Spleen (tissue), 11 donors: Measurements from ENCODE around the gene WDR49. TPM values are rescaled to one million over a fixed set of nuclear protein-coding genes. Genes with fewer than 3 reads are reported as not detected.
"Not testable (repeated sequence)": the region's sequence is repeated elsewhere in the genome, so short reads cannot be mapped to it uniquely, and the experiment has no call there.

Experiments
- DNase-seq: peaks from one replicate; pipeline ENCODE4 v3.0.0-alpha.2; 2020
- H3K27ac ChIP-seq, 8 donors: fragments of 200-600 bp; sonication (generic) in 7 of 8; 1 replicate in 4 of 8; 2 replicates in 4 of 8; pipeline versions ENCODE4 v1.5.0 to v1.8.0; 2016 to 2021; ENCODE audit warnings: inconsistent platforms in 4 of 8, mild to moderate bottlenecking in 4 of 8, moderate library complexity in 1 of 8
- H3K27me3 ChIP-seq, 7 donors: fragments of 200-600 bp; sonication (generic) in 6 of 7; replicated peaks in 1 of 7; 1 replicate in 4 of 7; 2 replicates in 3 of 7; pipeline versions ENCODE4 v1.5.0 to v1.8.0; 2016 to 2021; ENCODE audit warnings: inconsistent platforms in 3 of 7, mild to moderate bottlenecking in 1 of 7
- H3K36me3 ChIP-seq, 6 donors: fragments of 200-600 bp; sonication (generic) in 5 of 6; 1 replicate in 4 of 6; 2 replicates in 2 of 6; pipeline versions ENCODE4 v1.5.0 to v1.8.0; 2016 to 2021; ENCODE audit warnings: inconsistent platforms in 2 of 6
- H3K4me1 ChIP-seq, 6 donors: fragments of 200-600 bp; sonication (generic) in 5 of 6; 1 replicate in 3 of 6; 2 replicates in 3 of 6; pipeline versions ENCODE4 v1.5.0 to v1.8.0; 2016 to 2021; ENCODE audit warnings: inconsistent platforms in 3 of 6
- H3K4me3 ChIP-seq, 8 donors: fragments of 200-600 bp; sonication (generic) in 7 of 8; 1 replicate in 4 of 8; 2 replicates in 4 of 8; pipeline versions ENCODE4 v1.5.0 to v1.8.0; 2016 to 2021; ENCODE audit warnings: inconsistent platforms in 4 of 8, mild to moderate bottlenecking in 4 of 8, moderate library complexity in 2 of 8
- H3K9me3 ChIP-seq, 8 donors: fragments of 200-600 bp; sonication (generic) in 7 of 8; 1 replicate in 4 of 8; 2 replicates in 4 of 8; pipeline versions ENCODE4 v1.5.0 to v1.8.0; 2016 to 2021; ENCODE audit warnings: inconsistent platforms in 4 of 8
- CTCF ChIP-seq, 11 experiments: fragments of 200-600 bp in 7 of 11; fragments of 450-650 bp in 4 of 11; sonication (generic) in 4 of 11; IDR thresholded peaks in 8 of 11; conservative IDR thresholded peaks in 3 of 11; 1 replicate in 7 of 11; 2 replicates in 4 of 11; pipeline versions ENCODE4 v1.4.0 to v1.8.0; 2016 to 2021; ENCODE audit warnings: antibody characterized with exemption in 11 of 11, inconsistent platforms in 4 of 11, mild to moderate bottlenecking in 1 of 11
- POLR2A ChIP-seq, 3 donors: fragments of 450-650 bp; IDR thresholded peaks; one replicate each; pipeline ENCODE4 v1.5.1; 2017; ENCODE audit warnings: antibody characterized with exemption in 3 of 3, mild to moderate bottlenecking in 1 of 3
- POLR2AphosphoS5 ChIP-seq, 3 donors: sonication (generic); formaldehyde crosslinking; IDR thresholded peaks; one replicate each; pipeline ENCODE4 v1.5.1; 2017; ENCODE audit warnings: antibody characterized with exemption in 3 of 3
- WGBS, 5 donors: extraction: QIAGEN DNeasy Blood & Tissue Kit in 3 of 5; methylation state at CpG; one replicate each; pipeline versions ENCODE4 v1.1.5 to v1.1.7; 2013 to 2018; 5-methylcytosine and 5-hydroxymethylcytosine counted together
- intact Hi-C: fragments of 100-400 bp; cut with DNase I; formaldehyde crosslinking; loops from one replicate; pipeline ENCODE4 v1.15.0; 2023; ENCODE audit warnings: low total_unique reads
- polyA plus RNA-seq, 3 donors: library from polyadenylated mRNA; stranded (reverse); fragments of 200-250 nt; gene quantifications; one replicate each; pipeline ENCODE4 v1.2.1, GENCODE V29; 2013
- total RNA-seq, 7 donors: library from RNA; depleted of rRNA in 3 of 7; stranded (reverse); fragments of >200 nt in 3 of 7; fragmentation: NEBNext Ultra II Directional in 4 of 7; extraction: Animal tissue kit (Norgen Biotek cat#: 25700) in 4 of 7; gene quantifications; one replicate each; pipeline versions ENCODE4 v1.1.0 to v1.2.1, GENCODE V29; 2016 to 2021
- donor health status: healthy with polysubstance abuse.
- donor health status: DM: no; HTN: no; CAD: no; lungs with moderate emphysema.
- donor health status: DM: no; HTN: no; CAD: no.
- donor health status: Bipolar disorder and iron deficiency.
- donor health status: healthy.
- donor health status: DM: no; HTN: no; CAD: no.
- donor health status: DM: yes; HTN: yes; CAD: no.

The WDR49 gene
- total and polyA plus RNA-seq, 10 donors = 0.04 to 10.6 (median 1.4) TPM

- Histone ChIP-seq H3K27me3 (no peaks in the 10 kb centered on the region), H3K36me3 (no peaks in the 10 kb centered on the region), H3K9me3 (peaks cover 0 to under 1% (median 0%) of the 10 kb centered on the region in 8 donors), H3K27ac (no peak overlapping the region), H3K4me3 (no peak overlapping the region), H3K4me1 (no peaks in the 10 kb centered on the region)
- no peak for DNase-seq
- intact Hi-C loops = no loop called here
- no peak for TF ChIP-seq POLR2AphosphoS5 (IDR thresholded peaks at IDR 0.05)
- no peak for TF ChIP-seq CTCF (IDR thresholded peaks at IDR 0.05 in 8 of 11, conservative IDR thresholded peaks at IDR 0.05 in 3 of 11)
- no peak for TF ChIP-seq POLR2A (IDR thresholded peaks at IDR 0.05)
- WGBS, 5 donors = 53 to 88% (median 61%) methylated on average over 5 of the region's 5 CpGs
Measured at GRCh38 chr3:167631471-167631870, 22.3 kb downstream of the WDR49 start.

GRCh38 chr3:167626490-167626889, 27.3 kb downstream of the WDR49 start:
- Histone ChIP-seq H3K36me3 (no peaks in the 10 kb centered on the region), H3K4me1 (no peaks in the 10 kb centered on the region), H3K27me3 (no peaks in the 10 kb centered on the region), H3K27ac (no peak overlapping the region), H3K4me3 (no peak overlapping the region), H3K9me3 (no peaks in the 10 kb centered on the region)
- TF ChIP-seq POLR2A (IDR thresholded peaks at IDR 0.05) (no peak), POLR2AphosphoS5 (IDR thresholded peaks at IDR 0.05) (no peak), CTCF (IDR thresholded peaks at IDR 0.05 in 8 of 11, conservative IDR thresholded peaks at IDR 0.05 in 3 of 11) (no peak)
- intact Hi-C loops = no loop called here
- DNase-seq = no peak

GRCh38 chr3:167615030-167615429, 38.7 kb downstream of the WDR49 start:
- no peak for DNase-seq
- no peak for TF ChIP-seq POLR2AphosphoS5 (IDR thresholded peaks at IDR 0.05)
- TF ChIP-seq CTCF (IDR thresholded peaks at IDR 0.05 in 8 of 11, conservative IDR thresholded peaks at IDR 0.05 in 3 of 11) = no peak
- TF ChIP-seq POLR2A (IDR thresholded peaks at IDR 0.05) = no peak
- intact Hi-C loops = no loop called here
- Histone ChIP-seq H3K4me1 (no peaks in the 10 kb centered on the region), H3K27ac (no peak overlapping the region), H3K27me3 (no peaks in the 10 kb centered on the region), H3K4me3 (no peak overlapping the region), H3K36me3 (no peaks in the 10 kb centered on the region), H3K9me3 (no peaks in the 10 kb centered on the region)
- 84 to 93% (median 90%) methylated on average over 3 of the region's 3 CpGs for WGBS, 5 donors

GRCh38 chr3:167614196-167614595, 39.5 kb downstream of the WDR49 start:
- H3K4me3 ChIP-seq, DNase-seq, intact Hi-C loops, H3K27me3 ChIP-seq, H3K4me1 ChIP-seq, H3K36me3 ChIP-seq, H3K27ac ChIP-seq, H3K9me3 ChIP-seq: not testable (repeated sequence)
- WGBS, 5 donors = 80 to 86% (median 81%) methylated on average over 5 of the region's 5 CpGs

- DNase-seq = no peak
- no peak for TF ChIP-seq POLR2A (IDR thresholded peaks at IDR 0.05)
- TF ChIP-seq CTCF (IDR thresholded peaks at IDR 0.05 in 8 of 11, conservative IDR thresholded peaks at IDR 0.05 in 3 of 11) = no peak
- TF ChIP-seq POLR2AphosphoS5 (IDR thresholded peaks at IDR 0.05) = no peak
- 79 to 91% (median 84%) methylated on average over 2 of the region's 2 CpGs for WGBS, 5 donors
- Histone ChIP-seq H3K36me3 (no peaks in the 10 kb centered on the region), H3K27ac (no peak overlapping the region), H3K4me1 (no peaks in the 10 kb centered on the region), H3K27me3 (no peaks in the 10 kb centered on the region), H3K4me3 (no peak overlapping the region), H3K9me3 (no peaks in the 10 kb centered on the region)
- intact Hi-C loops = no loop called here
Measured at GRCh38 chr3:167611718-167612117, 42.0 kb downstream of the WDR49 start.
